Panc1 (cell line): Measurements from ENCODE around the gene FAM151B. TPM values are rescaled to one million over a fixed set of nuclear protein-coding genes. Genes with fewer than 3 reads are reported as not detected.

Experiments
- ATAC-seq: fragments of 200-7000 bp; cut with Tn5 transposase; 2 replicates; pipeline ENCODE4 v1.9.1; 2020; ENCODE audit warnings: mild to moderate bottlenecking, moderate library complexity
- BruUV-seq: library from RNA; stranded (reverse); fragments of 400-500 nt; replicated peaks from 2 replicates; lab custom pipeline; 2021; lab: Mats Ljungman, UMichigan
- CTCF ChIA-PET: fragments of 300-600 bp; sonication (Branson Sonifier 250); formaldehyde crosslinking; loops from one replicate; lab custom pipeline; 2022; ENCODE audit warnings: antibody characterized with exemption; lab: Charles Lee
- POLR2A ChIA-PET: fragments of 300-600 bp; sonication (Branson Sonifier 250); formaldehyde crosslinking; loops from one replicate; lab custom pipeline; 2022; ENCODE audit warnings: antibody characterized with exemption; lab: Charles Lee
- DNase-seq: peaks from one replicate; pipeline ENCODE4 v3.0.0-alpha.2; 2010; ENCODE audit warnings: low read depth, low spot score
- H3K27ac ChIP-seq: 2 replicates; pipeline ENCODE4 v1.5.1; 2011; ENCODE audit warnings: mild to moderate bottlenecking, low read length, inconsistent platforms
- H3K27me3 ChIP-seq: fragments of 200-500 bp; sonication (Bioruptor generic); 2 replicates; pipeline ENCODE4 v1.6.0; 2014; ENCODE audit warnings: low read length, inconsistent platforms; ENCODE audit not compliant: control insufficient read depth, insufficient read depth
- H3K36me3 ChIP-seq: fragments of 200-500 bp; sonication (Bioruptor generic); 2 replicates; pipeline ENCODE4 v1.5.1; 2014; ENCODE audit warnings: inconsistent platforms, mild to moderate bottlenecking, low read length, moderate library complexity; ENCODE audit not compliant: control insufficient read depth, insufficient read depth
- H3K4me1 ChIP-seq: 2 replicates; pipeline ENCODE4 v1.5.1; 2011; ENCODE audit warnings: inconsistent platforms, mild to moderate bottlenecking, low read length, moderate library complexity; ENCODE audit not compliant: control insufficient read depth, insufficient read depth
- H3K4me3 ChIP-seq, 2 experiments: 2 replicates each; pipeline ENCODE4 v1.5.1; 2011 to 2012; ENCODE audit warnings: low read depth in 2 of 2, low read length in 2 of 2, mild to moderate bottlenecking in 2 of 2, inconsistent platforms in 1 of 2, moderate library complexity in 1 of 2
- H3K9me3 ChIP-seq: fragments of 200-500 bp; sonication (Bioruptor generic); 2 replicates; pipeline ENCODE4 v1.5.1; 2014; ENCODE audit warnings: low read depth, mild to moderate bottlenecking, inconsistent platforms, low read length, moderate library complexity; ENCODE audit not compliant: control insufficient read depth, insufficient read depth
- CTCF ChIP-seq: fragments of 450-650 bp; IDR thresholded peaks from 2 replicates; pipeline ENCODE4 v1.5.1; 2017; ENCODE audit warnings: mild to moderate bottlenecking
- POLR2AphosphoS5 ChIP-seq: IDR thresholded peaks from 2 replicates; pipeline ENCODE4 v1.6.1; 2012; ENCODE audit warnings: mild to moderate bottlenecking, low read depth, low read length, moderate library complexity
- SIN3A ChIP-seq: IDR thresholded peaks from 2 replicates; pipeline ENCODE4 v1.6.1; 2012; ENCODE audit warnings: low read depth, mild to moderate bottlenecking, low read length, moderate library complexity, borderline replicate concordance; ENCODE audit not compliant: insufficient read depth
- TCF7L2 ChIP-seq: IDR thresholded peaks from 2 replicates; pipeline ENCODE4 v1.6.1; 2011; ENCODE audit warnings: mild to moderate bottlenecking, low read depth, low read length, inconsistent platforms
- in situ Hi-C: cut with HindIII; loops from 2 replicates; pipeline ENCODE4 v1.10.0; 2016; ENCODE audit warnings: low sequenced_read_pairs, low pct_unique_long_range_greater_than_20kb
- intact Hi-C: fragments of 100-400 bp; cut with micrococcal nuclease; formaldehyde crosslinking; loops from one replicate; pipeline ENCODE4 v1.10.0; 2022; ENCODE audit not compliant: unreplicated experiment
- total RNA-seq: library from RNA; stranded (reverse); gene quantifications from one replicate; pipeline ENCODE4 v1.2.1, GENCODE V29; 2021; ENCODE audit not compliant: unreplicated experiment
- TF ChIP-seq, protein P1 (sequence below), 2 experiments: IDR thresholded peaks; 2 replicates each; pipeline ENCODE4 v1.6.1; 2011 to 2012; ENCODE audit warnings: low read depth in 2 of 2, control low read depth in 1 of 2, low read length in 1 of 2, mild to moderate bottlenecking in 1 of 2, moderate library complexity in 1 of 2; ENCODE audit not compliant: insufficient read depth in 1 of 2

FAM151B gene
- total RNA-seq, 1 experiment from 2014 or later = 2.8 TPM

DNA sequence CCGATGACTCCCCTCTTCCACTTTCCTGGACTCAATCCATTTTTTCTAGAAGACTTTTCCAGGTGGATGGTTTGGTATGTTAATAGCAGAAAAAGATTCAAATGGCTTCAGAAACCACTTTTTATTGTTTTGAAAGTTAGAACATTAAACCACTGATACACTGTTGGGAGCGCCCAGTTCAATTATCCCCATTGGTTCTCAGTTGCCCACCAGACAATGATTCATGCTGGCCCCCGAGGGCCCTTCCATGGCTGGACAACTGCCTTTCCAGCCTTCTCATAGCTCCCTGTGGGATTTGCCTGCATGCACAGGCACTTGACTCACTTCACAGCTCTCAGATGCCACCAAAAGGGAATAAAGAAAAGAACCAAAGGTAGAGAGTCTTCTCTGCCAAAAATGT, 103.5 kb downstream of the FAM151B start:
- CTCF ChIA-PET = no interaction called here
- ATAC-seq (no peak), DNase-seq (no peak)
- Histone ChIP-seq H3K36me3 (no peaks in the 10 kb centered on the region), H3K4me3 (no peak overlapping the region), H3K27ac (no peak overlapping the region), H3K27me3 (no peaks in the 10 kb centered on the region), H3K4me1 (no peaks in the 10 kb centered on the region), H3K9me3 (no peaks in the 10 kb centered on the region)
- in situ Hi-C loops = no loop called here
- intact Hi-C loops = no loop called here
- POLR2A ChIA-PET = no interaction called here
- TF ChIP-seq POLR2AphosphoS5 (no peak), SIN3A (no peak), TCF7L2 (no peak), CTCF (no peak)
- TF ChIP-seq, protein P1, sequence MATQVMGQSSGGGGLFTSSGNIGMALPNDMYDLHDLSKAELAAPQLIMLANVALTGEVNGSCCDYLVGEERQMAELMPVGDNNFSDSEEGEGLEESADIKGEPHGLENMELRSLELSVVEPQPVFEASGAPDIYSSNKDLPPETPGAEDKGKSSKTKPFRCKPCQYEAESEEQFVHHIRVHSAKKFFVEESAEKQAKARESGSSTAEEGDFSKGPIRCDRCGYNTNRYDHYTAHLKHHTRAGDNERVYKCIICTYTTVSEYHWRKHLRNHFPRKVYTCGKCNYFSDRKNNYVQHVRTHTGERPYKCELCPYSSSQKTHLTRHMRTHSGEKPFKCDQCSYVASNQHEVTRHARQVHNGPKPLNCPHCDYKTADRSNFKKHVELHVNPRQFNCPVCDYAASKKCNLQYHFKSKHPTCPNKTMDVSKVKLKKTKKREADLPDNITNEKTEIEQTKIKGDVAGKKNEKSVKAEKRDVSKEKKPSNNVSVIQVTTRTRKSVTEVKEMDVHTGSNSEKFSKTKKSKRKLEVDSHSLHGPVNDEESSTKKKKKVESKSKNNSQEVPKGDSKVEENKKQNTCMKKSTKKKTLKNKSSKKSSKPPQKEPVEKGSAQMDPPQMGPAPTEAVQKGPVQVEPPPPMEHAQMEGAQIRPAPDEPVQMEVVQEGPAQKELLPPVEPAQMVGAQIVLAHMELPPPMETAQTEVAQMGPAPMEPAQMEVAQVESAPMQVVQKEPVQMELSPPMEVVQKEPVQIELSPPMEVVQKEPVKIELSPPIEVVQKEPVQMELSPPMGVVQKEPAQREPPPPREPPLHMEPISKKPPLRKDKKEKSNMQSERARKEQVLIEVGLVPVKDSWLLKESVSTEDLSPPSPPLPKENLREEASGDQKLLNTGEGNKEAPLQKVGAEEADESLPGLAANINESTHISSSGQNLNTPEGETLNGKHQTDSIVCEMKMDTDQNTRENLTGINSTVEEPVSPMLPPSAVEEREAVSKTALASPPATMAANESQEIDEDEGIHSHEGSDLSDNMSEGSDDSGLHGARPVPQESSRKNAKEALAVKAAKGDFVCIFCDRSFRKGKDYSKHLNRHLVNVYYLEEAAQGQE (IDR thresholded peaks at IDR 0.05; ENCODE audit: insufficient read depth in 1 of 2, low read depth in 2 of 2, low read length in 1 of 2) = no peak
- no TSS peak for BruUV-seq

DNA sequence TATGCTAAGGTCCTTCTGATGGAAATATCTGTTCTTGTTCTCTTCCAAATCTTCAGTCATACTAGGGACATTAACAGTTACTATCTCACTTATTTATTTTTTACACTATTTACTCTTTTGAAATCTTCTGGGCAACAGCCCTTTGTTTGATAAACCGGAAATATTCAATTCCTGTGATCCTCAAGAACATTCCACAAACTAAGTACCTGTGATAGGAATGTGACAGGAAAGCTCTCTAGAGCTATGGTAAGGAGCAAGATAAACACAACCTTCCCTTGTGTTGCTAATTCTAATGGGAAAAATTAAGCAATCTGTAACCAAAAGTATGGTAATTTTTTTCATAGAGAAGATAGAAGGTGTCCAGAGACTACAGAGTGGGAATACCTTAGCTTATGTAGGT, 104.2 kb downstream of the FAM151B start:
- in situ Hi-C loops (no loop called here), intact Hi-C loops (no loop called here)
- CTCF ChIA-PET = no interaction called here
- Histone ChIP-seq H3K4me1 (no peaks in the 10 kb centered on the region), H3K36me3 (no peaks in the 10 kb centered on the region), H3K9me3 (no peaks in the 10 kb centered on the region), H3K27ac (no peak overlapping the region), H3K4me3 (no peak overlapping the region), H3K27me3 (no peaks in the 10 kb centered on the region)
- POLR2A ChIA-PET = no interaction called here
- TF ChIP-seq TCF7L2 = no peak
- no peak for TF ChIP-seq CTCF
- no peak for TF ChIP-seq SIN3A
- TF ChIP-seq, protein P1 (IDR thresholded peaks at IDR 0.05; ENCODE audit: insufficient read depth in 1 of 2, low read depth in 2 of 2, low read length in 1 of 2) = no peak
- TF ChIP-seq POLR2AphosphoS5 = no peak
- DNase-seq (no peak), ATAC-seq (no peak)
- no TSS peak for BruUV-seq

Other genes starting within 250 kb of the FAM151B start
- gene SERINC5, start 232.1 kb upstream of the FAM151B start, total RNA-seq = 70.6 TPM
- gene SPZ1, start 168.1 kb upstream of the FAM151B start, total RNA-seq = not detected
- gene ZFYVE16, start 80.0 kb upstream of the FAM151B start, total RNA-seq = 54.6 TPM
- 0.10 TPM for gene ANKRD34B, start 82.2 kb downstream of the FAM151B start, total RNA-seq
- gene MSH3, start 166.6 kb downstream of the FAM151B start, total RNA-seq = 18.9 TPM
- gene DHFR, start 166.9 kb downstream of the FAM151B start, total RNA-seq = 51.5 TPM